Activated naive CD4-positive, alpha-beta T cell treated with anti-CD3 and anti-CD28 coated beads, Interleukin-2, amount 50 U/mL, for 24 hours (primary cell): Measurements from ENCODE around the gene DPP8.
"Not testable (repeated sequence)": the region's sequence is repeated elsewhere in the genome, so short reads cannot be mapped to it uniquely, and the experiment has no call there.

ENCODE experiments used
- H3K27ac Mint-ChIP-seq: one replicate; pipeline ENCODE4 v1.8.0; 2021; ENCODE audit warnings: mild to moderate bottlenecking, mixed read lengths
- H3K27me3 Mint-ChIP-seq: one replicate; pipeline ENCODE4 v1.8.0; 2021; ENCODE audit warnings: mixed read lengths
- H3K36me3 Mint-ChIP-seq: one replicate; pipeline ENCODE4 v1.8.0; 2021; ENCODE audit warnings: mixed read lengths
- H3K4me1 Mint-ChIP-seq: one replicate; pipeline ENCODE4 v1.8.0; 2021; ENCODE audit warnings: mixed read lengths
- H3K4me3 Mint-ChIP-seq: one replicate; pipeline ENCODE4 v1.8.0; 2021; ENCODE audit warnings: mild to moderate bottlenecking, mixed read lengths
- H3K9me3 Mint-ChIP-seq: one replicate; pipeline ENCODE4 v1.8.0; 2021; ENCODE audit warnings: mixed read lengths

Gene DPP8

DNA sequence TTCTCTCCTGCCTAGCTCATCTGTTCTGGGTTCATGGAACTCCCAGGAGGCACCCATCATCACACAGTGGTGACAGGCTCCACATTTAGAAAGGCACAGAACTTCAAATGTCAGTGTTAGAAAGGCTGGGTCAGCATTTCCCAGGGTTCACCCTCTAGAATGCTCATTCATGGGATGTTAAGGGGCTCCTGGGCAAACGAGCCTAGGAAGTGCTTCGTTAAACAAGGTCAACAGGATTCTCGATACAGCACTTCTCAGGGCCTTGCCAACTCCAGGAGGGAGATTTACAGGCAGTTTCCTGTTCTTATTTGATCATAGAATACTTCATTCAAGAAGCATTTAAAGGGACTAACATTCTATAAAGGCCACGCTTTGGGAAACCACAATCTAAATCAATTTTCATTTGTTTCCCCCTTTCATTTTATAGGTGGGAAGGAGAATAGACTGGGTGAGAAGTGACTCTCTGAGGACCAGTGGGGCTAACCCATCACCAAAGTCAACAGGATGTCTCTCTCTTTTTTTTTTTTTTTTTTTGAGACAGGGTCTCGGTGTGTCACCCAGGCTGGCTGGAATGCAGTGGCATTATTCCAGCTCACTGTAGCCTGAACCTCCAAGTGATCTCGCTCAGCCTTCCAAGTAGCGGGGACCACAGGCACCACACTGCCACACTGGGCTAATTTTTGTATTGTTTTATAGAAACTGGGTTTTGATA is 109.0 kb downstream of the DPP8 start:
- H3K27me3 Mint-ChIP-seq, result peaks cover 8% of the 10 kb centered on the region
- no peak overlapping the region for H3K4me3 Mint-ChIP-seq
- no peaks in the 10 kb centered on the region for H3K36me3 Mint-ChIP-seq
- no peaks in the 10 kb centered on the region for H3K9me3 Mint-ChIP-seq
- no peak overlapping the region for H3K27ac Mint-ChIP-seq
- H3K4me1 Mint-ChIP-seq, result no peaks in the 10 kb centered on the region

DNA sequence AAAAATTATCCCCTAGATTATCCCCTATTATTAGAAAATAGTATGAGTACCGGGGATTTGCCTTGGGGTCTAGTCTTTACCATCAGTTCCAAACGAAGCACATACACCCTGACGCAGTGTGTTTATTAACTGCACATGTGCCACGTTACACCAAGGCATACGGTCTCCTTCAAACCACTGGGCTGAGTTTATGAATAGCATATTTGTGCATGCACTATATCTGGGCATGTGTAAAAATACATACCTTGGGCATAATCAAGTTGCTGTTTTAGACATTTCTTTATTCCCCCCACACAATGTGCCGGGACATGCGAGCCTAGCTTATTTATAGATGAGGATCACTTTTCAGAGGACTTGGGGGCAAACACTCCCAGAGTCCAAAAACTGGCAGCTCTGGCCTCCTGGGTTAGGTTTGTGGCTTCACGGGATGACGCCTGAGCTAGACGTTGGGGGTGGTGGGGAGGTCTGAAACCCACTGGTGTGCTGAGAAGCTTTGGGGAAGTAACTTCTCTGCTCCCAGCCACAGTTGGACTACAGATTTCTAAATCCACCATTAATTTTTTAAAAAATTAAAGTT is 111.0 kb downstream of the DPP8 start:
- H3K9me3 Mint-ChIP-seq, result no peaks in the 10 kb centered on the region
- H3K36me3 Mint-ChIP-seq, result no peaks in the 10 kb centered on the region
- no peak overlapping the region for H3K4me3 Mint-ChIP-seq
- no peak overlapping the region for H3K27ac Mint-ChIP-seq
- H3K4me1 Mint-ChIP-seq, result no peaks in the 10 kb centered on the region
- H3K27me3 Mint-ChIP-seq, result peaks cover 10% of the 10 kb centered on the region

GRCh38 chr15:65405791-65406423 is 111.6 kb downstream of the DPP8 start:
- H3K4me3 Mint-ChIP-seq, result no peak overlapping the region
- no peaks in the 10 kb centered on the region for H3K36me3 Mint-ChIP-seq
- H3K9me3 Mint-ChIP-seq, result no peaks in the 10 kb centered on the region
- peaks cover 13% of the 10 kb centered on the region for H3K27me3 Mint-ChIP-seq
- no peaks in the 10 kb centered on the region for H3K4me1 Mint-ChIP-seq
- no peak overlapping the region for H3K27ac Mint-ChIP-seq

DNA sequence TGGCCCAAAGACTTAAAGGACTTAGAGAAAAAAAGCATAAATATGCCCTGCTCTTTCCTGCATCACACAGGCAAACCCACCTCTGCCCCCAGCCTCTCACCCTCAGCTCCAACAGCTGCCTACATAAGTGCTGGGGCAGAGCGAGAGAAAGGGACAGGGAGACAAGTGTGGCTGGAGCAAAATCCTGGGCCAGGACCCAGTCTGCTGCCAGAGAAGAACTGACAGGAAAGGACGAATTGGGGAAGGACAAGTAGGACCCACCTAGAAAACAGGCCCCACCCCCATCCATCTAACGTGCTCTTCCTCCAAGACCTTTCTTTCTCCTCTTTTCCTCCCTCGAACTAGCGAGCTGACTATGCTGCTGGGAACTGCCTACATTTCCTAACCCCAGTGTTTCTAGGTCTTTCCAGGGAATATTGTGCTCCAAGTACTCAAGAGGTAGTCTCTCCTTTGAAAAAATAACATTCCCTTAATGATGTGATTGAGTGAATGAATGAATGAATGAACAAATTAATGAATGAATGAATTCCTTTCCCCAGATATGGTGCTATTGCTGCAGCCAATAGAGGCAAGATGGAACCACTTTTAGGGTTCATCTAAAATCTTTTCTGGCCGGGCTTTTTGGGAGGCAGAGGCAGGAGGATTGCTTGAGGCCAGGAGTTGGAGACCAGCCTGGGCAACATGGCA is 113.2 kb downstream of the DPP8 start:
- Mint-ChIP-seq H3K27me3 (peaks cover 17% of the 10 kb centered on the region), H3K27ac (no peak overlapping the region), H3K9me3 (no peaks in the 10 kb centered on the region), H3K4me1 (no peaks in the 10 kb centered on the region), H3K4me3 (no peak overlapping the region), H3K36me3 (no peaks in the 10 kb centered on the region)

DNA sequence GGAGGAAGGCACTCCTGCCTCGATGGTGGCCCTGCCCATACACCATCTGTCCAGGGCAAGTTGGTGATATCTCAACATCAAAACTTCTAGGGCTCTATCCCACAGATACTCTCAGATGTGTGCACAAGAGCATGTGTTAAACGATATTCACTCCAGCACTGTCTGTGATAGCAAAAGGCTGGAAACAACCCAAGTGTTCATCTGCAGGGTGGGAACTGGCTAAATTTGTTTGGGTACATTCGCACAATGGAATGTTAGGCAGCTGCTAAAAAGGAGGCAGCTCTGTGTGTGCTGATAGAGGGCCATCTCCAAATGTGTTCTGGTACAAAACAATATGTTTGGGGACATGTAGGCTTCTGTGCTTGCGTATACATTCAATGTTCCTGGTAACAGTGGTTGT is 114.5 kb downstream of the DPP8 start:
- no peaks in the 10 kb centered on the region for H3K36me3 Mint-ChIP-seq

GRCh38 chr15:65401611-65402240 is 115.8 kb downstream of the DPP8 start:
- Mint-ChIP-seq H3K9me3 (no peaks in the 10 kb centered on the region), H3K27ac (no peak overlapping the region), H3K4me1 (peaks cover 4% of the 10 kb centered on the region), H3K27me3 (peaks cover 27% of the 10 kb centered on the region), H3K4me3 (no peak overlapping the region), H3K36me3 (no peaks in the 10 kb centered on the region)

More for the DNA sequence above, 114.5 kb downstream of the DPP8 start:
- no peak overlapping the region for H3K27ac Mint-ChIP-seq
- peaks cover 20% of the 10 kb centered on the region for H3K27me3 Mint-ChIP-seq
- no peak overlapping the region for H3K4me3 Mint-ChIP-seq
- H3K4me1 Mint-ChIP-seq, result no peaks in the 10 kb centered on the region
- H3K9me3 Mint-ChIP-seq, result no peaks in the 10 kb centered on the region

DNA sequence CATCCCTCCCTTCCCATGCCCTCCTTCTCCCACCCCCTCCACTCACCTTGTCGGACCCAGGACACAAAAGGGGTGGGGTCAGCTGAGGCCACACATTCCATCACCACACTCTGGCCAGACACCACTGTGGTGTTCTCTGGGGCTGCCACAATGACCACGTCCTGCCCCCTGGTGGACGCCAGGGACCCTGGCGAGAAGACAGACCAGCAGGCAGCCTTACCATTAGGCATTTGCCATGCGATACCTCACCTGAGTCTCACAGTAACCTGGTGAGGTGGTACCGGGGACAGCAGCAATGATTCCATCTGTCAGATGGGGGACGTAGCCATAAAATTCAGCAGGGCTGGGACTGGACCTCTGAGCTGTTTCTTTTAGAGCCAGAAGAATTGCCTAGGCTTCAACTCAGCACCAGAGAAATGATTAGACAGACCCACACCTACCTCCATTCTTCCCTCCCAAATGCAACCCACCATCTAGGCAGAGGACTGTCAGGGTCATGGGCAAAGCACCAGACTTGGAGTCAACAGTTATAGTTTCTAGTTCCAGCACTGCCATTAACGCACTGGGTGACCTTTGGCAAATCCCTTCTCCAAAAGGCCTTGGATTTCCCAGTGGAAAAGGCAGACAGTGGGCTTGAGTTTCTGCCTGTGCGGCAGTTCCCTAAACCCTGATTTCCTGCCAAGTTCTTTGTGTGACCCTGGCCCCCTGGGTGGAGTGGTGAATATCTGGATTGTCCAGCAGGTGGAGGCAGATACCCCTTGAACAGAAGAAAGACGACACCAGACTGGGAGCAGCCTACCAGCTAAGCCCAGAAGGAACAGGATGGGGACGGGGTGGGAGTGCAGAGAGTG is 116.5 kb downstream of the DPP8 start:
- H3K9me3 Mint-ChIP-seq, result no peaks in the 10 kb centered on the region
- peaks cover 10% of the 10 kb centered on the region for H3K4me1 Mint-ChIP-seq
- H3K27me3 Mint-ChIP-seq, result peaks cover 32% of the 10 kb centered on the region
- no peak overlapping the region for H3K4me3 Mint-ChIP-seq
- H3K36me3 Mint-ChIP-seq, result no peaks in the 10 kb centered on the region
- no peak overlapping the region for H3K27ac Mint-ChIP-seq

DNA sequence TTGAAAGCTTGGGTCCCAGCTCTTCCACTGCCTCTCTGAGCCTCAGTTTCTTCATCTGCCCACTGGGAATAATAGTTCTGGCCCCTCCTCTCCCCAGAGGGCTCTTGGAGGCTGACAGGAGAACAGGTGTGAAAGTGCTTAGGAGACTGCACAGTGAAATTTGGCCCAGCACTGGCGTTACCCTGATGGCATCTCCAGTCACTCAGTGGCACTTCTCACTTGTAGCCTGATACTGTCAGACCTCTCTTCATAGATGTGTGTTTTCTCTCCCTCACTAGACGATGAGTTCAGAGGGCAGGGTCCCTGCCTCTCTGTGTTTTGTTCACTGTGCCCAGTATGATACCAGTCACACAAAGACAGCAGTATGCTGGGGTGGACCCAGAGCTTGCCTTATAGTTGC is 117.5 kb downstream of the DPP8 start:
- Mint-ChIP-seq H3K36me3 (no peaks in the 10 kb centered on the region), H3K4me3 (no peak overlapping the region), H3K27ac (no peak overlapping the region), H3K27me3 (peaks cover 38% of the 10 kb centered on the region), H3K9me3 (no peaks in the 10 kb centered on the region), H3K4me1 (peaks cover 10% of the 10 kb centered on the region)

DNA sequence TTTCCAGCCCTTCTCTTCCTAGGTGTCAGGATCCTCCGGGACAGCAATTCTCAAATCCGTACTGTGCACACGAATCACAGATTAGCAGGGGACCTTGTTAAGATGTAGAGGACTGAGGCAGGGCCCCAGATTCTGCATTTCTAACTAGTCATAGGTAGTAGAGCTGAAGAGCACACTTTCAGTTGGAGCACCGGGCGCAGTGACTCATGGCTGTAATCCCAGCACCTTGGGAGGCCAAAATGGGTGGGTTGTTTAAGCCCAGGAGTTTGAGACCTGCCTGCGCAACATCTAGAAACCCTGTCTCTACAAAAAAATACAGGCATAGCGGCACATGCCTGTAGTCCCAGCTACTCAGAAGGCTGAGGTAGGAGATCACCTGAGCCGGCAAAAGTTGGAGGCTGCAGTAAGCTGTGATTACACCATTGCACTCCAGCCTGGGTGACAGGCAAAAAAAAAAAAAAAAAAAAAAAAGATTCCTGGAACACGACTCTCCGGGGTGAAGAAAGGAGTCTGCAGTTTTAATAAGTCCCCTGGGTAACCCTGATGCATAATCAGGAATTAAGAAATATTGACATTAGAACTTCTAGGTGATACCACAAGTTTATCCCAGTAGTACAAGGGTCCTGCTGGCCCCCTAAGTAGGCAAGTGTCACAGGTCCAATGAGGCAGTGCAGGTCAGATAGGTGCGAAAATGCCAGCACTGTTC is 118.3 kb downstream of the DPP8 start:
- Mint-ChIP-seq H3K4me1 (peaks cover 10% of the 10 kb centered on the region), H3K4me3 (no peak overlapping the region), H3K27me3 (peaks cover 46% of the 10 kb centered on the region), H3K9me3 (no peaks in the 10 kb centered on the region), H3K36me3 (no peaks in the 10 kb centered on the region), H3K27ac (no peak overlapping the region)

DNA sequence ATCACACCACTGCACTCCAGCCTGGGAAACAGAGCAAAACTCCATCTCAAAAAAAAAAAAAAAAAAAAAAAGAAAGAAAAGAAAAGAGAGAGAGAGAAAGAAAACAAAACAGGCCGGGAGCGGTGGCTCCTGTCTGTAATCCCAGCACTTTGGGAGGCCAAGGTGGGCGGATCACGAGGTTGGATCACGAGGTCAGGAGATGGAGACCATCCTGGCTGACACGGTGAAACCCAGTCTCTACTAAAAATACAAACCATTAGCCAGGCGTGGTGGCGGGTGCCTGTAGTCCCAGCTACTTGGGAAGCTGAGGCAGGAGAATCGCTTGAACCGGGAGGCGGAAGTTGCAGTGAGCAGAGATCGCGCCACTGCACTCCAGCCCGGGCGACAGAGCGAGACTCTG is 119.0 kb downstream of the DPP8 start:
- not testable (repeated sequence) for H3K27ac Mint-ChIP-seq, H3K36me3 Mint-ChIP-seq, H3K9me3 Mint-ChIP-seq, H3K4me3 Mint-ChIP-seq
- peaks cover 43% of the 10 kb centered on the region for H3K27me3 Mint-ChIP-seq
- H3K4me1 Mint-ChIP-seq, result peaks cover 10% of the 10 kb centered on the region

DNA sequence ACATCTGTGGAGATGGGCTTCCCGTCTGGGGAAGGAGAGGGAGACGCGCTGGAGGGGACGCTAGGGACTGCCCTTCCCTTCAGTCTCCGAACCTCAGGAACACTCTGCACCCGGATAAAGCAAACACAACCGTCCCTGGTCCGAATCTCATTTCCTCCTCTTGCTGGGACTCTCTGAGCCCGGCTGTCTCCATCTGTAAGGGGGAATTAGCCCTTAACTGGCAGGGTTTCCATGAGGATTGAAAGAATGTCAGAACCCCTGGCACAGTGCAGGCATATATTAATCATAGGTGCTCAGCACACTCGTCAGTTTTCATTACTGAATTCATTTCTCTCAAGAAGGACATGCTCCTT is 120.5 kb downstream of the DPP8 start:
- Mint-ChIP-seq H3K4me1 (peaks cover 10% of the 10 kb centered on the region), H3K27me3 (peaks cover 41% of the 10 kb centered on the region), H3K4me3 (peak overlapping the region; percentile 52), H3K9me3 (no peaks in the 10 kb centered on the region), H3K36me3 (no peaks in the 10 kb centered on the region), H3K27ac (no peak overlapping the region)

DNA sequence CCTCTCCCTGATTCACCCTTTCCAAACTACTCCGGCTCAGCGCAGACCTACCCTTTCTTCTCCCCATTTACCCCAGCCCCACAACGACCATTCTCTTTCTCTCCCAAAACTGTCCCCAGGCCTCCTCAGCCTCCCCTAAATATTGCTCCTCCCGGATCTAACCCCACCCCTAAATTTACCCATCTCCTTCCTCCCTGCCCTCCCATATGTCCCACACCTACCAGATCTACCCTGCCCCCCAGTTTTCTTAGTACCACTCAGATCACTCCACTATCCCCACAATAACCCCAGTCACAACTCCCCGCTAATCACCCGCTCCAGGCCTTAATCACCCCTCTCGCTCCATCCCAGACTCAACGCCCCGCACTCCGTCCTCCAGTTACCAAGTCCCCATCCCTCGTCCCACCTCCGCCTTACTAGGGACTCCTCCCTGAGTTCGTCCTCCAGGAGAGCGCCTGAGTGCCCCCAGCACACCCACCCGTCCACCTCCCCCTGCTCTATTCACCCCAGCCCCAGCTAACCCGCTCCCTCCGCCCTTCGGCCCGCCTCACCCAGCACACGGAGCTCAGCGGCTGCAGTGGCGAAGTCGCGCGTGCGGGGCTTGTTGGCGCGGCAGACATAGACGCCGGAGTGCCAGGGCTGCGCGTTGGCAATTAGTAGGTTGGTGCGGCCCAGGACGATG is 121.1 kb downstream of the DPP8 start:
- peaks cover 41% of the 10 kb centered on the region for H3K27me3 Mint-ChIP-seq
- no peaks in the 10 kb centered on the region for H3K9me3 Mint-ChIP-seq
- H3K27ac Mint-ChIP-seq, result no peak overlapping the region
- no peaks in the 10 kb centered on the region for H3K36me3 Mint-ChIP-seq
- peaks cover 10% of the 10 kb centered on the region for H3K4me1 Mint-ChIP-seq
- H3K4me3 Mint-ChIP-seq, result no peak overlapping the region

DNA sequence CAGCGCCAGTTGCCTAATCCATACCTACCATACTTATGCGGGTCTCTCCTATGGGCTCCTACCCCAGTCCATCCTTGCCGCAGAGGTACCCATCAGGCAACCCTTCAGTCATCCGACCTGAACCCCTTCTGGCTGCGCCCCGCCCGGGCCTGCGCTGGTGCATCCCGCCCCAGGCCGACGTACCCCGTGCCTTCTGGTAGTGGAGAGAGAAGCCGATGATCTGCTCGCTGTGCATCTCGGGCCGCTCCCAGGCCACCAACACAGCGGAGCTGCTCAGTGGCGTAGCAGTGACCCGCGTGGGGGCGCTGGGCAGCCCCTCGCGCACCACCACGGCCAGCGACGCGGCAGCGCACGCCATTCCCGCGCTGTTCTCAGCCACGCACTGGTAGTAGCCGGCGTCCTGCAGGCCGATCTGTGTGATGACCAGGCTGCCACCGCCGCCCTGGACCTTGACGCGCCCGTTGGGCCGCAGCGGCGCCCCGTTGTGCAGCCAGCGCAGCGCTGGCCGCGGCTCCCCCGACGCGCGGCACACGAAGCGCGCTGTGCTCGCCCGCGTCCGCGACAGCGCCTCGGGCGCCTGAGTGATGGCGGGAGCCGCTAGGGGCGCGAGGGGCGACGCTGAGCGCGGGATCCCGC is 121.8 kb downstream of the DPP8 start:
- Mint-ChIP-seq H3K36me3 (no peaks in the 10 kb centered on the region), H3K27ac (no peak overlapping the region), H3K9me3 (no peaks in the 10 kb centered on the region), H3K4me1 (peaks cover 10% of the 10 kb centered on the region), H3K27me3 (peaks cover 35% of the 10 kb centered on the region), H3K4me3 (no peak overlapping the region)

DNA sequence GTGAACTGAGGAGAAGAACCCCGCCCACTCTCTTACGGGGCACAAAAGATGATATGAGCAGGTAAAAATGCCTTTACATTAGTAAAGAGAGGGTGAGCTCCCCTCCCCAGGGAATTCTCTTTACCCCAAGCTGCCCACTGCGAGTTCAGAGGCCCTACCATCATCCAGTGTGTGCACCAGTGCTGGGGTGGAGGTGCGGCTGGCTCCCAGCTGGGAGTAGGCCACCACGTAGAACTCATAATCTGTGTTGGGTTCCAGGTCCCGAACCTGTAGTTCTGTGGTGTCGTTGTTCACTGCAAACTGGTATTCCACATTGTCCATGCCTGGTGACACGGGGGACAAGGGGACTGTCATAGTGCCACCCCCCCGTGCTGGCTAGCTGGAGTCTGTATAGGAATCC is 122.6 kb downstream of the DPP8 start:
- no peaks in the 10 kb centered on the region for H3K36me3 Mint-ChIP-seq
- no peak overlapping the region for H3K27ac Mint-ChIP-seq
- H3K4me1 Mint-ChIP-seq, result peaks cover 10% of the 10 kb centered on the region

More for the DNA sequence above, 122.6 kb downstream of the DPP8 start:
- peaks cover 34% of the 10 kb centered on the region for H3K27me3 Mint-ChIP-seq
- no peak overlapping the region for H3K4me3 Mint-ChIP-seq
- H3K9me3 Mint-ChIP-seq, result no peaks in the 10 kb centered on the region
